Endothelial cell of umbilical vein (primary cell): ENCODE results near the gene POGK. TPM values are rescaled to one million over a fixed set of nuclear protein-coding genes. Genes with fewer than 3 reads are reported as not detected.

Experiments
- BruUV-seq: library from RNA; stranded (reverse); fragments of 400-500 nt; replicated peaks from 2 replicates; lab custom pipeline; 2021; lab: Mats Ljungman, UMichigan
- CTCF ChIA-PET: fragments of 300-600, 350-600 bp; sonication (Branson Sonifier 250); formaldehyde crosslinking; loops from one replicate; lab custom pipeline; 2021; ENCODE audit warnings: antibody characterized with exemption, inconsistent platforms; lab: Charles Lee
- POLR2A ChIA-PET: fragments of 300-600, 350-600 bp; sonication (Branson Sonifier 250); formaldehyde crosslinking; loops from one replicate; lab custom pipeline; 2021; ENCODE audit warnings: antibody characterized with exemption, inconsistent platforms; lab: Charles Lee
- DNase-seq: peaks from one replicate; pipeline ENCODE4 v3.0.0-alpha.2; 2011; ENCODE audit warnings: low read depth, low spot score
- FAIRE-seq: peaks from 2 replicates; lab custom pipeline; 2011; peaks lifted over from hg19 to GRCh38; lab: Jason Lieb, UNC
- H2AFZ ChIP-seq: 2 replicates; pipeline ENCODE4 v1.6.0; 2012; ENCODE audit warnings: low read depth, low read length, control low read depth, inconsistent platforms
- H3K27ac ChIP-seq: 2 replicates; pipeline ENCODE4 v1.5.1; 2011; ENCODE audit warnings: low read depth, mild to moderate bottlenecking, control low read depth, low read length, moderate library complexity; ENCODE audit not compliant: insufficient read depth
- H3K27me3 ChIP-seq, 2 experiments: 2 replicates each; pipeline versions ENCODE4 v1.6.0 to v1.6.1; 2011; ENCODE audit warnings: low read length in 2 of 2, mixed read lengths in 1 of 2; ENCODE audit not compliant: control insufficient read depth in 2 of 2, insufficient read depth in 2 of 2
- H3K36me3 ChIP-seq, 2 experiments: 2 replicates in 1 of 2; 3 replicates in 1 of 2; pipeline ENCODE4 v1.5.1; 2011; ENCODE audit warnings: low read length in 2 of 2, mild to moderate bottlenecking in 1 of 2, moderate library complexity in 1 of 2; ENCODE audit not compliant: control insufficient read depth in 2 of 2, insufficient read depth in 2 of 2; ENCODE audit errors: extremely low read depth in 1 of 2
- H3K4me1 ChIP-seq: 3 replicates; pipeline ENCODE4 v1.5.1; 2011; ENCODE audit warnings: mild to moderate bottlenecking, low read length; ENCODE audit not compliant: control insufficient read depth, insufficient read depth; ENCODE audit errors: extremely low read depth
- H3K4me2 ChIP-seq: 2 replicates; pipeline ENCODE4 v1.6.1; 2011; ENCODE audit warnings: low read length, control low read depth, mixed read lengths; ENCODE audit not compliant: insufficient read depth
- H3K4me3 ChIP-seq, 3 experiments: fragments of 200-600 bp in 1 of 3; sonication (generic), shearing (Covaris generic) in 1 of 3; replicated peaks in 1 of 3; 2 replicates each; pipeline ENCODE4 v1.5.1; 2011 to 2016; ENCODE audit warnings: control low read depth in 3 of 3, low read length in 3 of 3, mild to moderate bottlenecking in 2 of 3, inconsistent platforms in 1 of 3, low read depth in 1 of 3, moderate library complexity in 1 of 3; ENCODE audit not compliant: insufficient read depth in 1 of 3
- H3K79me2 ChIP-seq: 2 replicates; pipeline ENCODE4 v1.6.0; 2012; ENCODE audit warnings: low read length, inconsistent platforms; ENCODE audit not compliant: control insufficient read depth, insufficient read depth
- H3K9ac ChIP-seq: replicated peaks from 2 replicates; pipeline ENCODE3; 2011; ENCODE audit warnings: low read length, control low read depth; ENCODE audit not compliant: insufficient read depth; ENCODE audit errors: extremely low read depth
- H3K9me1 ChIP-seq: replicated peaks from 3 replicates; pipeline ENCODE4 v1.6.0; 2011; ENCODE audit warnings: mild to moderate bottlenecking, low read length; ENCODE audit not compliant: control insufficient read depth, insufficient read depth; ENCODE audit errors: extremely low read depth
- H3K9me3 ChIP-seq: replicated peaks from 2 replicates; pipeline ENCODE4 v1.5.1; 2012; ENCODE audit warnings: low read length, inconsistent platforms; ENCODE audit not compliant: control insufficient read depth, insufficient read depth
- H4K20me1 ChIP-seq: replicated peaks from 2 replicates; pipeline ENCODE3; 2011; ENCODE audit warnings: mild to moderate bottlenecking, low read length; ENCODE audit not compliant: control insufficient read depth, insufficient read depth; ENCODE audit errors: extremely low read depth
- EZH2 ChIP-seq: IDR thresholded peaks from 2 replicates; pipeline ENCODE4 v1.6.1; 2012; ENCODE audit warnings: borderline replicate concordance, low read depth, mild to moderate bottlenecking, moderate library complexity, low read length, inconsistent platforms; ENCODE audit not compliant: severe bottlenecking
- FOS ChIP-seq: IDR thresholded peaks from 2 replicates; pipeline ENCODE4 v1.6.1; 2011; ENCODE audit warnings: mild to moderate bottlenecking, low read length, moderate library complexity, borderline replicate concordance; ENCODE audit not compliant: insufficient read depth
- GATA2 ChIP-seq: IDR thresholded peaks from 2 replicates; pipeline ENCODE4 v1.7.0; 2011; ENCODE audit warnings: low read depth, mild to moderate bottlenecking, moderate library complexity, mixed read lengths, low read length; ENCODE audit not compliant: insufficient read length, insufficient read depth
- JUN ChIP-seq: IDR thresholded peaks from 2 replicates; pipeline ENCODE4 v1.6.1; 2011; ENCODE audit warnings: borderline replicate concordance, low read depth; ENCODE audit not compliant: insufficient read length, insufficient read depth
- MAX ChIP-seq: IDR thresholded peaks from 2 replicates; pipeline ENCODE4 v1.6.1; 2011; ENCODE audit not compliant: insufficient read depth, insufficient read length
- MYC ChIP-seq: IDR thresholded peaks from one replicate; pipeline ENCODE4 v1.6.1; 2011; ENCODE audit warnings: mild to moderate bottlenecking, low read depth, low read length
- POLR2A ChIP-seq: IDR thresholded peaks from 2 replicates; pipeline ENCODE4 v1.6.1; 2012; ENCODE audit warnings: low read depth, mild to moderate bottlenecking, control low read depth, low read length
- POLR2AphosphoS5 ChIP-seq: IDR thresholded peaks from 2 replicates; pipeline ENCODE4 v1.6.1; 2012; ENCODE audit warnings: low read depth, mild to moderate bottlenecking, control low read depth, low read length, moderate library complexity; ENCODE audit not compliant: insufficient read depth
- dilution Hi-C: fragments of 300-500 bp; cut with MboI; formaldehyde crosslinking; loops from one replicate; pipeline ENCODE4 v1.15.0; 2019; ENCODE audit warnings: low sequenced_read_pairs; ENCODE audit not compliant: extremely low pct_ligation_motif_present
- intact Hi-C: fragments of 100-400 bp; cut with micrococcal nuclease; formaldehyde crosslinking; loops from one replicate; pipeline ENCODE4 v1.10.0; 2022
- polyA plus RNA-seq, 4 experiments: library from polyadenylated mRNA; depleted of rRNA in 3 of 4; stranded (reverse) in 3 of 4; unstranded in 1 of 4; fragments of >200 nt; gene quantifications; 2 replicates each; pipeline versions ENCODE4 v1.2.1 to v1.2.3, GENCODE V29; 2011 to 2012; ENCODE audit warnings: missing spikeins in 1 of 4
- total RNA-seq: library from RNA; stranded (reverse); gene quantifications from 2 replicates; pipeline ENCODE4 v1.2.3, GENCODE V29; 2021
- TF ChIP-seq, protein P1 (sequence below), 2 donors: IDR thresholded peaks; 1 replicate in 1 of 2; 2 replicates in 1 of 2; pipeline ENCODE4 v1.5.1; 2011; ENCODE audit warnings: low read length in 2 of 2, mild to moderate bottlenecking in 2 of 2, moderate library complexity in 2 of 2, control low read depth in 1 of 2, inconsistent platforms in 1 of 2, low read depth in 1 of 2; ENCODE audit not compliant: insufficient read depth in 1 of 2; ENCODE audit errors: extremely low read depth in 1 of 2

The POGK gene
- total and polyA plus RNA-seq, 2 donors (not counting 3 experiments of a cell fraction or from before 2014, with no cell fraction given) = 12.5 to 31.8 TPM

- CTCF ChIA-PET = no interaction called here
- Histone ChIP-seq H3K4me3 (no peak overlapping the region), H3K4me1 (no peaks in the 10 kb centered on the region), H3K9me1 (no peaks in the 10 kb centered on the region), H2AFZ (no peak overlapping the region), H3K27me3 (no peaks in the 10 kb centered on the region), H3K4me2 (no peak overlapping the region), H3K9me3 (no peaks in the 10 kb centered on the region), H4K20me1 (no peaks in the 10 kb centered on the region), H3K79me2 (no peaks in the 10 kb centered on the region), H3K27ac (no peak overlapping the region), H3K36me3 (no peaks in the 10 kb centered on the region), H3K9ac (no peak overlapping the region)
- intact Hi-C loops (no loop called here), dilution Hi-C loops (no loop called here)
- FAIRE-seq (no peak), DNase-seq (no peak)
- no peak for TF ChIP-seq MAX
- POLR2A ChIA-PET = no interaction called here
- no TSS peak for BruUV-seq
Observed at GRCh38 chr1:166808952-166809351, 30.3 kb upstream of the POGK start.

GRCh38 chr1:166811691-166812090 lies 27.6 kb upstream of the POGK start:
- POLR2A ChIA-PET = no interaction called here
- no peak for DNase-seq

More at GRCh38 chr1:166811691-166812090, 27.6 kb upstream of the POGK start:
- dilution Hi-C loops (no loop called here), intact Hi-C loops (no loop called here)
- FAIRE-seq = no peak
- Histone ChIP-seq H3K4me2 (no peak overlapping the region), H3K9me1 (no peaks in the 10 kb centered on the region), H3K27ac (no peak overlapping the region), H3K9ac (no peak overlapping the region), H3K36me3 (no peaks in the 10 kb centered on the region), H2AFZ (no peak overlapping the region), H4K20me1 (no peaks in the 10 kb centered on the region), H3K4me1 (no peaks in the 10 kb centered on the region), H3K79me2 (no peaks in the 10 kb centered on the region), H3K9me3 (no peaks in the 10 kb centered on the region), H3K27me3 (no peaks in the 10 kb centered on the region), H3K4me3 (no peak overlapping the region)
- BruUV-seq = no TSS peak
- CTCF ChIA-PET = no interaction called here
- TF ChIP-seq MYC (no peak), MAX (no peak), EZH2 (no peak), GATA2 (no peak), POLR2AphosphoS5 (no peak), POLR2A (no peak), JUN (no peak), FOS (no peak)
- TF ChIP-seq, protein P1, sequence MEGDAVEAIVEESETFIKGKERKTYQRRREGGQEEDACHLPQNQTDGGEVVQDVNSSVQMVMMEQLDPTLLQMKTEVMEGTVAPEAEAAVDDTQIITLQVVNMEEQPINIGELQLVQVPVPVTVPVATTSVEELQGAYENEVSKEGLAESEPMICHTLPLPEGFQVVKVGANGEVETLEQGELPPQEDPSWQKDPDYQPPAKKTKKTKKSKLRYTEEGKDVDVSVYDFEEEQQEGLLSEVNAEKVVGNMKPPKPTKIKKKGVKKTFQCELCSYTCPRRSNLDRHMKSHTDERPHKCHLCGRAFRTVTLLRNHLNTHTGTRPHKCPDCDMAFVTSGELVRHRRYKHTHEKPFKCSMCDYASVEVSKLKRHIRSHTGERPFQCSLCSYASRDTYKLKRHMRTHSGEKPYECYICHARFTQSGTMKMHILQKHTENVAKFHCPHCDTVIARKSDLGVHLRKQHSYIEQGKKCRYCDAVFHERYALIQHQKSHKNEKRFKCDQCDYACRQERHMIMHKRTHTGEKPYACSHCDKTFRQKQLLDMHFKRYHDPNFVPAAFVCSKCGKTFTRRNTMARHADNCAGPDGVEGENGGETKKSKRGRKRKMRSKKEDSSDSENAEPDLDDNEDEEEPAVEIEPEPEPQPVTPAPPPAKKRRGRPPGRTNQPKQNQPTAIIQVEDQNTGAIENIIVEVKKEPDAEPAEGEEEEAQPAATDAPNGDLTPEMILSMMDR (IDR thresholded peaks at IDR 0.05; ENCODE audit: extremely low read depth in 1 of 2, insufficient read depth in 1 of 2, low read depth in 1 of 2, low read length in 2 of 2) = no peak
